GM23338 (cell line): Measurements from ENCODE around the gene SPATA9. TPM values are rescaled to one million over a fixed set of nuclear protein-coding genes. Genes with fewer than 3 reads are reported as not detected.

ENCODE experiments used
- ATAC-seq: fragments of 200-7000 bp; cut with Tn5 transposase; 3 replicates; pipeline ENCODE4 v1.9.1; 2020
- DNase-seq: peaks from one replicate; pipeline ENCODE4 v3.0.0-alpha.2; 2015; ENCODE audit warnings: low spot score
- H2AFZ ChIP-seq: fragments of 200-600 bp; sonication (generic); 2 replicates; pipeline ENCODE4 v1.8.0; 2016; ENCODE audit warnings: antibody characterized with exemption, mild to moderate bottlenecking, moderate library complexity
- H3F3A ChIP-seq: fragments of 200-600 bp; sonication (generic); replicated peaks from 2 replicates; pipeline ENCODE4 v1.8.0; 2017; ENCODE audit warnings: antibody characterized with exemption, mixed run types, low read depth
- H3K27ac ChIP-seq: fragments of 200-600 bp; sonication (generic); 2 replicates; pipeline ENCODE4 v1.6.1; 2016; ENCODE audit warnings: low read depth
- H3K27me3 ChIP-seq: fragments of 200-600 bp; sonication (generic); 2 replicates; pipeline ENCODE4 v1.8.0; 2016; ENCODE audit warnings: mild to moderate bottlenecking, mixed run types, moderate library complexity; ENCODE audit not compliant: insufficient read depth
- H3K36me3 ChIP-seq: fragments of 200-600 bp; sonication (generic); 2 replicates; pipeline ENCODE4 v1.8.0; 2016; ENCODE audit warnings: mild to moderate bottlenecking; ENCODE audit not compliant: insufficient read depth
- H3K4me1 ChIP-seq: fragments of 200-600 bp; sonication (generic); 2 replicates; pipeline ENCODE4 v1.8.0; 2016; ENCODE audit warnings: mild to moderate bottlenecking, moderate library complexity; ENCODE audit not compliant: insufficient read depth
- H3K4me2 ChIP-seq: fragments of 200-600 bp; sonication (generic); 2 replicates; pipeline ENCODE4 v1.7.1; 2017; ENCODE audit warnings: mixed run types
- H3K4me3 ChIP-seq: fragments of 200-600 bp; sonication (generic); 2 replicates; pipeline ENCODE4 v1.6.1; 2016; ENCODE audit warnings: mixed run types
- H3K79me2 ChIP-seq: fragments of 200-600 bp; sonication (generic); replicated peaks from 2 replicates; pipeline ENCODE4 v1.8.0; 2017; ENCODE audit warnings: mild to moderate bottlenecking; ENCODE audit not compliant: insufficient read depth
- H3K9me2 ChIP-seq: fragments of 200-600 bp; sonication (generic); 2 replicates; pipeline ENCODE4 v1.8.0; 2017; ENCODE audit not compliant: insufficient read depth
- H4K20me1 ChIP-seq: fragments of 200-600 bp; sonication (generic); replicated peaks from 2 replicates; pipeline ENCODE4 v1.8.0; 2017; ENCODE audit warnings: mild to moderate bottlenecking; ENCODE audit not compliant: insufficient read depth
- H3K27ac Mint-ChIP-seq: 2 replicates; pipeline ENCODE4 v1.8.0; 2020; ENCODE audit warnings: inconsistent platforms, mild to moderate bottlenecking, moderate library complexity, mixed read lengths
- H3K27me3 Mint-ChIP-seq: 3 replicates; pipeline ENCODE4 v1.8.0; 2022; ENCODE audit warnings: low read depth, mild to moderate bottlenecking, moderate library complexity, mixed read lengths, inconsistent platforms; ENCODE audit not compliant: insufficient read depth, poor library complexity
- H3K36me3 Mint-ChIP-seq: 3 replicates; pipeline ENCODE4 v1.8.0; 2021; ENCODE audit warnings: low read depth, mild to moderate bottlenecking, inconsistent platforms, moderate library complexity, mixed read lengths
- H3K4me1 Mint-ChIP-seq: 3 replicates; pipeline ENCODE4 v1.8.0; 2020; ENCODE audit warnings: mild to moderate bottlenecking, inconsistent platforms, mixed read lengths
- H3K4me3 Mint-ChIP-seq: 3 replicates; pipeline ENCODE4 v1.8.0; 2021; ENCODE audit warnings: moderate library complexity, mild to moderate bottlenecking, inconsistent platforms, mixed read lengths
- H3K9me3 Mint-ChIP-seq: 3 replicates; pipeline ENCODE4 v1.8.0; 2020; ENCODE audit warnings: moderate library complexity, mild to moderate bottlenecking, inconsistent platforms, mixed read lengths
- EZH2 ChIP-seq: fragments of 200-600 bp; sonication (generic); IDR thresholded peaks from one replicate; pipeline ENCODE4 v1.8.0; 2017; ENCODE audit warnings: antibody characterized with exemption, mild to moderate bottlenecking, low read depth; ENCODE audit not compliant: unreplicated experiment
- JUNB ChIP-seq: IDR thresholded peaks from one replicate; pipeline ENCODE4 v1.6.1; 2016; ENCODE audit warnings: antibody characterized with exemption; ENCODE audit not compliant: unreplicated experiment
- POLR2AphosphoS5 ChIP-seq: IDR thresholded peaks from 2 replicates; pipeline ENCODE4 v1.6.1; 2016; ENCODE audit warnings: antibody characterized with exemption, low read depth
- STAT1 ChIP-seq: IDR thresholded peaks from one replicate; pipeline ENCODE4 v1.6.1; 2016; ENCODE audit warnings: antibody characterized with exemption; ENCODE audit not compliant: unreplicated experiment
- ZNF331 ChIP-seq: fragments of 250-450 bp; sonication (Bioruptor Pico); IDR thresholded peaks from 2 replicates; pipeline ENCODE4 v1.5.0; 2020; ENCODE audit warnings: low read depth, mild to moderate bottlenecking, moderate library complexity
- polyA plus RNA-seq: library from polyadenylated mRNA; unstranded; fragments of >200 nt; fragmentation: Nextera tagmentation; extraction: Ambion mirVana; gene quantifications from 2 replicates; pipeline ENCODE4 v1.2.1, GENCODE V29; 2016
- total RNA-seq: library from RNA; depleted of rRNA; stranded (reverse); fragments of >200 nt; shearing (Covaris generic); gene quantifications from 2 replicates; pipeline ENCODE4 v1.2.3, GENCODE V29; 2014
- TF ChIP-seq, protein P1 (sequence below), 2 experiments: fragments of 200-600 bp in 1 of 2; sonication (generic) in 1 of 2; conservative IDR thresholded peaks; 2 replicates each; pipeline versions ENCODE4 v1.5.1 to v1.6.1; 2016 to 2017; ENCODE audit warnings: antibody characterized with exemption in 2 of 2, low read depth in 2 of 2, mild to moderate bottlenecking in 2 of 2, moderate library complexity in 1 of 2
- TF ChIP-seq, protein P2 (sequence below): fragments of 250-450 bp; sonication (Bioruptor Pico); IDR thresholded peaks from 2 replicates; pipeline ENCODE4 v1.5.0; 2020; ENCODE audit warnings: mild to moderate bottlenecking, moderate library complexity

SPATA9 gene
- total and polyA plus RNA-seq, 2 experiments from 2014 or later: not detected

DNA sequence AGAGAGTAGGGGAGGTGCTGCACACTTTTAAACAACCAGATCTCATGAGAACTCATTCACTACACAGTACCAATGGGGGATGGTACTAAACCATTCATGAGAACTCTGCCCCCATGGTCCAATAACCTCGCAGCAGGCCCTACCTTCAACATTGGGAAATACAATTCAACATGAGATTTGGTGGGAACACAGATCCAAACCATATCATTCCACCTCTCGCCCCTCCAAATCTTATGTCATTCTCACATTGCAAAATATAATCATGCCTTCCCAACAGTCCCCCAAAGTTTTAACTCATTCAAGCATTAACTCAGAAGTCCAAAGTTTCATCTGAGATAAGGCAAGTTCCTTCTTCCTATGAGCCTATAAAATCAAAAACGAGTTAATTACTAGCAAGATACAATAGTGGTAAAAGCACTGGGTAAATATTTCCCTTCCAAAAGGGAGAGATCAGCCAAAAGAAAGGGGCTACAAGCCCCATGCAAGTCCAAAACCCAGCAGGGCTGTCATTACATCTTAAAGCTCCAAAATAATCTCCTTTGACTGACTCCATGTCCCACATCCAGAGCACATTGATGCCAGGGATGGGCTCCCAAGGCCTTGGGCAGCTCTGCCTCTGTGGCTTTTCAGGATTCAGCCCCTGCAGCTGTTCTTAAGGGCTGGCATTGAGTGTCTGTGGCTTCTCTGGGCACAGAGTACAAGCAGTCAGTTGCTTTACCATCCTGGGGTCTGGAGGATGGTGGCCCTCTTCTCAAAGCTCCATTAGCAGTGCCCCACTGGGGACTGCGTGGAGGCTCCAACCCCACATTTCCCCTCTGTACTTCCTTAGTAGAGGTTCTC lies 54.6 kb downstream of the SPATA9 start (continued):
- TF ChIP-seq, protein P1, sequence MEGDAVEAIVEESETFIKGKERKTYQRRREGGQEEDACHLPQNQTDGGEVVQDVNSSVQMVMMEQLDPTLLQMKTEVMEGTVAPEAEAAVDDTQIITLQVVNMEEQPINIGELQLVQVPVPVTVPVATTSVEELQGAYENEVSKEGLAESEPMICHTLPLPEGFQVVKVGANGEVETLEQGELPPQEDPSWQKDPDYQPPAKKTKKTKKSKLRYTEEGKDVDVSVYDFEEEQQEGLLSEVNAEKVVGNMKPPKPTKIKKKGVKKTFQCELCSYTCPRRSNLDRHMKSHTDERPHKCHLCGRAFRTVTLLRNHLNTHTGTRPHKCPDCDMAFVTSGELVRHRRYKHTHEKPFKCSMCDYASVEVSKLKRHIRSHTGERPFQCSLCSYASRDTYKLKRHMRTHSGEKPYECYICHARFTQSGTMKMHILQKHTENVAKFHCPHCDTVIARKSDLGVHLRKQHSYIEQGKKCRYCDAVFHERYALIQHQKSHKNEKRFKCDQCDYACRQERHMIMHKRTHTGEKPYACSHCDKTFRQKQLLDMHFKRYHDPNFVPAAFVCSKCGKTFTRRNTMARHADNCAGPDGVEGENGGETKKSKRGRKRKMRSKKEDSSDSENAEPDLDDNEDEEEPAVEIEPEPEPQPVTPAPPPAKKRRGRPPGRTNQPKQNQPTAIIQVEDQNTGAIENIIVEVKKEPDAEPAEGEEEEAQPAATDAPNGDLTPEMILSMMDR (conservative IDR thresholded peaks at IDR 0.05; ENCODE audit: low read depth in 2 of 2): no peak
- TF ChIP-seq ZNF331 (CRISPR knock-in tag) (no peak), EZH2 (no peak), JUNB (no peak), STAT1 (no peak)
- TF ChIP-seq, protein P2, sequence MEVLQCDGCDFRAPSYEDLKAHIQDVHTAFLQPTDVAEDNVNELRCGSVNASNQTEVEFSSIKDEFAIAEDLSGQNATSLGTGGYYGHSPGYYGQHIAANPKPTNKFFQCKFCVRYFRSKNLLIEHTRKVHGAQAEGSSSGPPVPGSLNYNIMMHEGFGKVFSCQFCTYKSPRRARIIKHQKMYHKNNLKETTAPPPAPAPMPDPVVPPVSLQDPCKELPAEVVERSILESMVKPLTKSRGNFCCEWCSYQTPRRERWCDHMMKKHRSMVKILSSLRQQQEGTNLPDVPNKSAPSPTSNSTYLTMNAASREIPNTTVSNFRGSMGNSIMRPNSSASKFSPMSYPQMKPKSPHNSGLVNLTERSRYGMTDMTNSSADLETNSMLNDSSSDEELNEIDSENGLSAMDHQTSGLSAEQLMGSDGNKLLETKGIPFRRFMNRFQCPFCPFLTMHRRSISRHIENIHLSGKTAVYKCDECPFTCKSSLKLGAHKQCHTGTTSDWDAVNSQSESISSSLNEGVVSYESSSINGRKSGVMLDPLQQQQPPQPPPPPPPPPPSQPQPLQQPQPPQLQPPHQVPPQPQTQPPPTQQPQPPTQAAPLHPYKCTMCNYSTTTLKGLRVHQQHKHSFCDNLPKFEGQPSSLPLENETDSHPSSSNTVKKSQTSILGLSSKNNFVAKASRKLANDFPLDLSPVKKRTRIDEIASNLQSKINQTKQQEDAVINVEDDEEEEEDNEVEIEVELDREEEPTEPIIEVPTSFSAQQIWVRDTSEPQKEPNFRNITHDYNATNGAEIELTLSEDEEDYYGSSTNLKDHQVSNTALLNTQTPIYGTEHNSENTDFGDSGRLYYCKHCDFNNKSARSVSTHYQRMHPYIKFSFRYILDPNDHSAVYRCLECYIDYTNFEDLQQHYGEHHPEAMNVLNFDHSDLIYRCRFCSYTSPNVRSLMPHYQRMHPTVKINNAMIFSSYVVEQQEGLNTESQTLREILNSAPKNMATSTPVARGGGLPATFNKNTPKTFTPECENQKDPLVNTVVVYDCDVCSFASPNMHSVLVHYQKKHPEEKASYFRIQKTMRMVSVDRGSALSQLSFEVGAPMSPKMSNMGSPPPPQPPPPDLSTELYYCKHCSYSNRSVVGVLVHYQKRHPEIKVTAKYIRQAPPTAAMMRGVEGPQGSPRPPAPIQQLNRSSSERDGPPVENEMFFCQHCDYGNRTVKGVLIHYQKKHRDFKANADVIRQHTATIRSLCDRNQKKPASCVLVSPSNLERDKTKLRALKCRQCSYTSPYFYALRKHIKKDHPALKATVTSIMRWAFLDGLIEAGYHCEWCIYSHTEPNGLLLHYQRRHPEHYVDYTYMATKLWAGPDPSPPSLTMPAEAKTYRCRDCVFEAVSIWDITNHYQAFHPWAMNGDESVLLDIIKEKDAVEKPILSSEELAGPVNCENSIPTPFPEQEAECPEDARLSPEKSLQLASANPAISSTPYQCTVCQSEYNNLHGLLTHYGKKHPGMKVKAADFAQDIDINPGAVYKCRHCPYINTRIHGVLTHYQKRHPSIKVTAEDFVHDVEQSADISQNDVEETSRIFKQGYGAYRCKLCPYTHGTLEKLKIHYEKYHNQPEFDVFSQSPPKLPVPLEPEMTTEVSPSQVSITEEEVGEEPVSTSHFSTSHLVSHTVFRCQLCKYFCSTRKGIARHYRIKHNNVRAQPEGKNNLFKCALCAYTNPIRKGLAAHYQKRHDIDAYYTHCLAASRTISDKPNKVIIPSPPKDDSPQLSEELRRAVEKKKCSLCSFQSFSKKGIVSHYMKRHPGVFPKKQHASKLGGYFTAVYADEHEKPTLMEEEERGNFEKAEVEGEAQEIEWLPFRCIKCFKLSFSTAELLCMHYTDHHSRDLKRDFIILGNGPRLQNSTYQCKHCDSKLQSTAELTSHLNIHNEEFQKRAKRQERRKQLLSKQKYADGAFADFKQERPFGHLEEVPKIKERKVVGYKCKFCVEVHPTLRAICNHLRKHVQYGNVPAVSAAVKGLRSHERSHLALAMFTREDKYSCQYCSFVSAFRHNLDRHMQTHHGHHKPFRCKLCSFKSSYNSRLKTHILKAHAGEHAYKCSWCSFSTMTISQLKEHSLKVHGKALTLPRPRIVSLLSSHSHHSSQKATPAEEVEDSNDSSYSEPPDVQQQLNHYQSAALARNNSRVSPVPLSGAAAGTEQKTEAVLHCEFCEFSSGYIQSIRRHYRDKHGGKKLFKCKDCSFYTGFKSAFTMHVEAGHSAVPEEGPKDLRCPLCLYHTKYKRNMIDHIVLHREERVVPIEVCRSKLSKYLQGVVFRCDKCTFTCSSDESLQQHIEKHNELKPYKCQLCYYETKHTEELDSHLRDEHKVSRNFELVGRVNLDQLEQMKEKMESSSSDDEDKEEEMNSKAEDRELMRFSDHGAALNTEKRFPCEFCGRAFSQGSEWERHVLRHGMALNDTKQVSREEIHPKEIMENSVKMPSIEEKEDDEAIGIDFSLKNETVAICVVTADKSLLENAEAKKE (CRISPR knock-in tag): no peak

DNA sequence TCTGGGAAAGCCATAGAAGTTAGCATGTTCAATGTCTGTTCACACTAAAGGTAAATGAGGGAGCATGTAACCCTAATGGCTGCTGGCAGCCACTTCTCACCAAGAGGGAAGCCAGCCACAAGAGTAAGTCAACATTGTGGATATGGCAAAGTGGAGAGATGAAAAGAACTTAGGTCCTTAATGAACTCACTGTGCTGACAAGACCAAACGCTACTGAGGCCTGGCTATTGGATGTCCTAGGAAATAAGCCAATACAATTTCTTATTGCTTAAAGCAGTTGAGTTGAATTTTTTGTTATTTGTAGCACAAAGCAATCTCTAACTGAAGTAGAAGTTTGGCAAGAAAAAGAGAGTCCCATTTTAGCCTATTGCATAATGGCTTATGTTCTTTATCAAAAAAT lies 56.1 kb downstream of the SPATA9 start:
- H2AFZ ChIP-seq: no peak overlapping the region
- TF ChIP-seq POLR2AphosphoS5: no peak

More for the DNA sequence above, 56.1 kb downstream of the SPATA9 start:
- peaks cover 18% of the 10 kb centered on the region; the same call in 1 of the 2 replicates for H3K9me2 ChIP-seq
- Mint-ChIP-seq H3K27ac (no peak overlapping the region), H3K36me3 (peaks cover 27% of the 10 kb centered on the region), H3K4me3 (no peak overlapping the region), H3K9me3 (peaks cover 29% of the 10 kb centered on the region), H3K4me1 (peaks cover under 1% of the 10 kb centered on the region; the same call in 1 of the 3 replicates), H3K27me3 (peaks cover 10% of the 10 kb centered on the region)
- H3K4me1 ChIP-seq: no peaks in the 10 kb centered on the region
- H4K20me1 ChIP-seq: no peaks in the 10 kb centered on the region
- H3K36me3 ChIP-seq: peaks cover 8% of the 10 kb centered on the region
- no peaks in the 10 kb centered on the region for H3F3A ChIP-seq
- H3K27ac ChIP-seq: no peak overlapping the region
- DNase-seq (no peak), ATAC-seq (no peak)
- H3K4me3 ChIP-seq: no peak overlapping the region
- no peak overlapping the region for H3K4me2 ChIP-seq
- peaks cover 21% of the 10 kb centered on the region for H3K27me3 ChIP-seq
- no peaks in the 10 kb centered on the region for H3K79me2 ChIP-seq
